Effector memory CD4-positive, alpha-beta T cell (primary cell): ENCODE results near the gene SIK1.
"Not testable (repeated sequence)": the region's sequence is repeated elsewhere in the genome, so short reads cannot be mapped to it uniquely, and the experiment has no call there.

ENCODE experiments used
- DNase-seq, 3 donors: peaks; one replicate each; pipeline ENCODE4 v3.0.0-alpha.2; 2020
- H3K27ac ChIP-seq: 2 replicates; pipeline ENCODE4 v1.7.0; 2013; ENCODE audit warnings: mild to moderate bottlenecking, low read length, moderate library complexity; ENCODE audit not compliant: insufficient read depth, poor library complexity, severe bottlenecking
- H3K27me3 ChIP-seq: replicated peaks from 2 replicates; pipeline ENCODE4 v1.7.0; 2013; ENCODE audit warnings: mild to moderate bottlenecking, low read length; ENCODE audit not compliant: insufficient read depth, control insufficient read depth, poor library complexity, severe bottlenecking
- H3K36me3 ChIP-seq: 2 replicates; pipeline ENCODE4 v1.7.0; 2013; ENCODE audit warnings: mild to moderate bottlenecking, low read length, moderate library complexity; ENCODE audit not compliant: control insufficient read depth, insufficient read depth
- H3K4me1 ChIP-seq: 2 replicates; pipeline ENCODE4 v1.7.0; 2013; ENCODE audit warnings: low read length, mild to moderate bottlenecking; ENCODE audit not compliant: control insufficient read depth, insufficient read depth, poor library complexity, severe bottlenecking
- H3K4me3 ChIP-seq: 2 replicates; pipeline ENCODE4 v1.7.0; 2013; ENCODE audit warnings: low read length, low read depth, mild to moderate bottlenecking; ENCODE audit not compliant: insufficient read depth, poor library complexity, severe bottlenecking
- H3K9me3 ChIP-seq: 2 replicates; pipeline ENCODE4 v1.7.0; 2013; ENCODE audit warnings: mild to moderate bottlenecking, low read length, moderate library complexity; ENCODE audit not compliant: control insufficient read depth

The SIK1 gene

GRCh38 chr21:43414576-43414975 lies 12.4 kb downstream of the SIK1 start:
- not testable (repeated sequence) for DNase-seq, H3K9me3 ChIP-seq, H3K4me1 ChIP-seq, H3K4me3 ChIP-seq, H3K36me3 ChIP-seq, H3K27ac ChIP-seq, H3K27me3 ChIP-seq

- not testable (repeated sequence) for H3K27me3 ChIP-seq, H3K27ac ChIP-seq, H3K4me1 ChIP-seq, H3K4me3 ChIP-seq, H3K9me3 ChIP-seq, DNase-seq, H3K36me3 ChIP-seq
Observed at GRCh38 chr21:43412020-43412788, 14.7 kb downstream of the SIK1 start.

- not testable (repeated sequence) for H3K27me3 ChIP-seq, H3K4me3 ChIP-seq, H3K36me3 ChIP-seq, H3K4me1 ChIP-seq, DNase-seq, H3K9me3 ChIP-seq, H3K27ac ChIP-seq
Observed at GRCh38 chr21:43410456-43411068, 16.4 kb downstream of the SIK1 start.

GRCh38 chr21:43407139-43407538 lies 19.8 kb downstream of the SIK1 start:
- not testable (repeated sequence) for DNase-seq, H3K36me3 ChIP-seq, H3K4me3 ChIP-seq

GRCh38 chr21:43404450-43404849 lies 22.5 kb downstream of the SIK1 start:
- DNase-seq, H3K4me1 ChIP-seq, H3K27ac ChIP-seq, H3K4me3 ChIP-seq, H3K9me3 ChIP-seq, H3K36me3 ChIP-seq, H3K27me3 ChIP-seq: not testable (repeated sequence)

More at GRCh38 chr21:43407139-43407538, 19.8 kb downstream of the SIK1 start:
- not testable (repeated sequence) for H3K27me3 ChIP-seq, H3K27ac ChIP-seq, H3K9me3 ChIP-seq, H3K4me1 ChIP-seq

- not testable (repeated sequence) for H3K4me1 ChIP-seq, H3K4me3 ChIP-seq, H3K9me3 ChIP-seq, H3K27me3 ChIP-seq, DNase-seq, H3K27ac ChIP-seq, H3K36me3 ChIP-seq
Observed at GRCh38 chr21:43403651-43404430, 23.1 kb downstream of the SIK1 start.

- not testable (repeated sequence) for H3K27me3 ChIP-seq, H3K4me3 ChIP-seq, H3K27ac ChIP-seq, H3K9me3 ChIP-seq, DNase-seq, H3K4me1 ChIP-seq, H3K36me3 ChIP-seq
Observed at GRCh38 chr21:43401125-43401524, 25.8 kb downstream of the SIK1 start.

- not testable (repeated sequence) for H3K27ac ChIP-seq, H3K9me3 ChIP-seq, H3K4me3 ChIP-seq, H3K4me1 ChIP-seq, DNase-seq, H3K27me3 ChIP-seq, H3K36me3 ChIP-seq
Observed at GRCh38 chr21:43399595-43400015, 27.3 kb downstream of the SIK1 start.

GRCh38 chr21:43399136-43399535 lies 27.8 kb downstream of the SIK1 start:
- not testable (repeated sequence) for H3K4me1 ChIP-seq, H3K4me3 ChIP-seq, H3K27me3 ChIP-seq, H3K27ac ChIP-seq, H3K36me3 ChIP-seq, DNase-seq, H3K9me3 ChIP-seq

- not testable (repeated sequence) for H3K4me1 ChIP-seq, H3K4me3 ChIP-seq, DNase-seq, H3K36me3 ChIP-seq, H3K27ac ChIP-seq, H3K9me3 ChIP-seq, H3K27me3 ChIP-seq
Observed at GRCh38 chr21:43398533-43398932, 28.4 kb downstream of the SIK1 start.
